Ramos (cell line): ENCODE measurements around the gene DYSF.

Source experiments
- in situ Hi-C: fragments of 300-500 bp; cut with MboI; formaldehyde crosslinking; loops from one replicate; pipeline ENCODE4 v1.14.3; 2022; ENCODE audit warnings: low sequenced_read_pairs; ENCODE audit not compliant: unreplicated experiment

Gene DYSF

DNA sequence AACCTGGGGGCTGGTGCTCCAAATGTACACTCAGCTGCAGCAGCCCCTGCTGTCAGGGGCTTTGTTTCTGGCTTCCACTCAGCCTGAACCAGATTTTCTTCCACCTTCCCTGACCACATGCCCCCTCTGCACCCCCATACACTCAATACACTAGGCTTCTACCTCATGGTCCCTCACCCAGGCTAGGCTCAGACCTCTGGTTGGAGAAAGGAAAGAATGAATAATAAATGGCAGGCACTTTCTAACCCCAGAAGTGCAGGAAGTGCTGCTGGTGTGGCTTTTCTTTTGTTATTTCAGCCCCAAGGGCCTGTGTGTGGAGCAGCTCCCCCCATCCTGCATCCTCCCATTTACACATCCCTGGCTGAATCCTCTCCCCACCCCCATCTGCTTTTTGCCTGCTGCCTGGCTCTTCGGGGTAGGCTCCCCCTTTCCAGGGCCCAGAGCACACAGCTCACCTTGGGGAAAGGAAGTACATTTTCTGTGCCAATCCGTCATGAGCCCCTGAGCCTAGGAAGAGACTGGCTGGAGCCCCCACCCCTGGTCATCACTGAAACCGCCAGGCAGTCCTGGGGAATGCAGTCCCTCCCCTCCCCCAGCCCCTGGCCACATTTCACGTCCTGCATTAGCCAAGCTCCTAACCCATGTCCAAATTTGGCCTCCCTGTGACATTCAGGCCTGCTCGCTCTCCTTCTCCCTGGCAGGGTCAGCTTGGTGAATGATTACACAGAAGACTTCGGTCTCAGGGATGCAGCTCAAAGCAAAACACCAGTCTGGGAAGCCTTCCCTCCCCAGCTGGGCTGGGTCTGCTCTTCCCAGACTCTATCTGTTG lies 2.6 kb downstream of the DYSF start:
- in situ Hi-C loops: no loop called here

- in situ Hi-C loops: no loop called here
Measured at GRCh38 chr2:71456617-71457016, 3.3 kb downstream of the DYSF start.

- in situ Hi-C loops: no loop called here
Measured at GRCh38 chr2:71457123-71457915, 4.0 kb downstream of the DYSF start.

DNA sequence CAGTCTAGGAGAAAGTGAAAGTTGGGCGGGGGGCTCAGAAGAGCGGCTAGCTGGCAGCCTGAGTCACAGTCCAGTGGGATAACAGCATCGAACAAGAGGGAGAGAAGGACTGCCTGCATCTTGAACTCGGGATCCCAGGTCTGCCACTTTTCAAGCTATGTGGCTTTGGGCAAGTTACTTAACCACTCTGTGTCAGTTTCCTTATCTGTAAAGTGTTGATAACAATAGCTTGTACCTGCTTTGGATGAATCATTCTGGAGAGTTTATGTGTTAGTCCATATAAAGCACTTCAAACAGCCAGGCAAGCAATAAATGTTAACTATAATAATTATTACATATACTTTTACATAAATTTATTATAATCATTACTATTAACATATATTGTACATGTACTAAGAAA lies 4.6 kb downstream of the DYSF start:
- in situ Hi-C loops: no loop called here

- in situ Hi-C loops: no loop called here
Measured at GRCh38 chr2:71458413-71459083, 5.2 kb downstream of the DYSF start.

DNA sequence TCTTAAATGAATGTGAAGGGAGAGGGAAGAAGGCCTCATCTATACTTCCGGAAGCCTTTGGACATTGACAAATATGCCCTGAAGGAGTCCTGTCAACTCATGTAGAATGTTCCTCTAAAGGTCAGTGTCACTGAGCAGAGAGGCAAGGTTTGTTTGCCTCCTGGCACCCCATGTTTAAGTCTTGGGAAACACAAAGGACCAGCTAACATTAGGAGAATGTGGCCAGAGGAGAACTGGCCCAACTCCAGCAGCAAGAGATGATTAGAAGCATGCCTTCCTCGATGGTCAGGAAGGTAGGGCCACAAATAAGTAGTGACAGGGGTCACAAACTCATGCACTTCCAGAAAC lies 5.7 kb downstream of the DYSF start:
- in situ Hi-C loops: no loop called here

DNA sequence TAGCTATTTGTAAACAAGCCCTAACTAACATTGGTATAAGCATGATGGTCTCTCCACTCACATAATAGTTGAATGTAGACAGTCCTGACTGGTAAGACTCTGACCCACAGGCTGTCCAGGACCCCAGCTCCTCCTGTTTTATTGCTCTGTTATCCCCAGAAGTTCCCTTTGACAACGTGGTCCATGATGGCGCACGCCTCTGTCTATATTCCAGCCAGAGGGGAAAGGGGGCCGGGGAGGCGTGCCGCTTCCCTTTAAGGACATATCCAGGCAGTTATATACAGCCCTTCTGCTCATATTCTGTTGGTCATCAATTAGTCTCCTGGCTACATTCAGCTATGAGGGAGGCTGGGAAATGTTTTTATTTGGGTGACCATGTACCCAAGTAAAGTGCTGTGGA lies 6.7 kb downstream of the DYSF start:
- in situ Hi-C loops: no loop called here

DNA sequence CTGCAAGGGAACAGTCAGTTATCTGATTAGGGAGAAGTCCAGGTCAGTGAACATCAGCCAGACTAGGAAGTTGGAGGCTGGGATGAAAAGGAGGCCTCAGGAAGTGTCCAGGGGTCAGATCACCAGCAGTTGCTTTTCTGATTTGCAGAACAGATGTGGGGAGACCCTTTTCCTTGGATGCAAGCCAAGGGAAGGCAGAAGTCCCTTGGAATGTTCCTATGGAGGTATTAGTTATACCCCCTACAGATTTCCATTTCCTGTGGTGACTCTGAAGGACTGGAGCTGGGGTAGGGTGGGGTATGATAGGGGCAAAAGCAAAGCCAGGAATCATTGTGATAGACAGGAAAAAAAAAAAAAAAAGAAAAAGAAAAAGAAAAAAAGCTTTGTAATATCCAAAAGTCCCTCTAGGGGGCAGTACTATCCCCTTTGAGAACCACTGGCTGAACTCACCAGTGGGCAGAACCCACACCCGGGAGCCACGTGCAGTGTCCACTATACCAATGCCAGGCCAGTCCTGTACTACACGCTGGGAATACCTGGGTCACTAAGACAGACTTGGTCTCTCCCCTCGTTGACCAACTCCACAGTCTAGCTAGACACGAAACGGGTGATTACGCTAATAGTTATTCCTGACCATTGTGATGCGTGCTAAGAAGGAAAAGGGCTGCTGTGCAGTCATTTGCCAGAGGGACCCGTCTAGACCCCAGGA lies 7.4 kb downstream of the DYSF start:
- in situ Hi-C loops: no loop called here

GRCh38 chr2:71461304-71461671 lies 7.9 kb downstream of the DYSF start:
- in situ Hi-C loops: no loop called here

- in situ Hi-C loops: no loop called here
Measured at GRCh38 chr2:71462056-71462605, 8.8 kb downstream of the DYSF start.

DNA sequence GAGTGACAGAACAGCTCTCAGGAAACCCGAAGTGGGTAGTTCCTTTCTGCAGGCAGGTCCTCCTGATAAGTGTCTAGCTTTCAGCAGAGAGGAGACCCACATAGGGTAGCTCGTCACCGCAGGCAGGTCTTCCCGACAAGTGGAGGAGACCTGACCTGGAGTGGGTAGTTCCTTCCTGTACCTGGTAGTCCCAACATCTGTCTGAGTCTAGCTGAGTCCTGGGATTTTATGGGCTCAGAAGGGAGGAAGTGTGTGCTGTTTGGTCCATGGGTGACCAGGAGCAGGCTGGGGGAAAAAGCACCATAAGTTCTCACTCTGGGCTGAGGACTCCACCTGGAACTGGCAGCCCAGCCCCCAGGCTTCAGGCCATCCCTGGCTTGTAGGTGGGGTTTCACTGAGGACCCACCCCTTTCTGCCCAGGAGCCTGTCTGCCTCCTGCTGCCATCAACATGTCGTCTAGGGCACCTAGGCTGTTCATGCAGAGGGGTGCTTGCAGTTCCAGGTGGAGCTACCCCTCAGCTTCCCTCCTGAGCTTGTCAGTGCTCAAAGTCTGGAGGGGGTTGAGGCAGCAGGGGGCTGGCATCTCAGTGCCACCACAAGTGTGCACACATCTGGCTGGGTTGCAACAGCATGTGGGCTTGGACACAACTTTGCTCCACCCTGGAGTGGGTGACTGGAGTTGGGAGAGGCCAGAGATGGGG lies 9.4 kb downstream of the DYSF start:
- in situ Hi-C loops: no loop called here

DNA sequence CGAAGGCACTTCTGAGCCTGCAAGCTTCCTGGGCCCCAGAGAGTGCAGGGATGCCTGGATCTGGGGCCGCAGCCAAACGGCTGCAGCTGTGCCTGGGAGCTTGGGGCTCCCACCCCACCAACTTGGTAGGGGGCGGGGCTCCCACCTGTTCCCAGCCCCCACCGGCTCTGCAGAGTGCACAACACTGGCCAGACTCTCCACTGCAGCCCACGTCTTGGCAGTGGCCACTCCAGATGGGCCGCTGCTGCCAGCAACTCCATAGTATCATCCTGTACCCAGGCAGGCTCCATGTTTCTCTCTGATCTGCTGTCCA lies 9.9 kb downstream of the DYSF start:
- in situ Hi-C loops: no loop called here

GRCh38 chr2:71464389-71464788 lies 11.0 kb downstream of the DYSF start:
- in situ Hi-C loops: no loop called here

DNA sequence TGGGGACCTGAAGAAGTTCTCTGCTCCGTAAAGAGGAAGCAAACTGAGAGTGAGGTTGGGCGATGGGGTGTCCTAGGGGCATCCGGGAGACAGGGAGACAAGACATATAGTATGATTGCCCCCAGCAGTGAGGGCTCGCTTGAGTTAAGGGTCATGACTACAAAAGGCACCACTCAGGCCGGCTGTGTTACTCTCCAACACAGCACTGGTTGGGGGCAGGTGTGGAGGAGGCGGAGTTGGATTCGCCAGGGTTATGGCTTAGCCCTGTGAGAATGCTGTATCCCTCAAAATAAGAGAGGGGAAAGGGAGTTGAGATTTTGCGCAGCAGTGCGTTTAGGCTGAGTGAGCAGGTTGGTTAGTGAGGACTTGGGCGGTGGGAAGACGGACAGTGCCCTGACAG lies 12.0 kb downstream of the DYSF start:
- in situ Hi-C loops: no loop called here

- in situ Hi-C loops: no loop called here
Measured at GRCh38 chr2:71465961-71466300, 12.6 kb downstream of the DYSF start.

DNA sequence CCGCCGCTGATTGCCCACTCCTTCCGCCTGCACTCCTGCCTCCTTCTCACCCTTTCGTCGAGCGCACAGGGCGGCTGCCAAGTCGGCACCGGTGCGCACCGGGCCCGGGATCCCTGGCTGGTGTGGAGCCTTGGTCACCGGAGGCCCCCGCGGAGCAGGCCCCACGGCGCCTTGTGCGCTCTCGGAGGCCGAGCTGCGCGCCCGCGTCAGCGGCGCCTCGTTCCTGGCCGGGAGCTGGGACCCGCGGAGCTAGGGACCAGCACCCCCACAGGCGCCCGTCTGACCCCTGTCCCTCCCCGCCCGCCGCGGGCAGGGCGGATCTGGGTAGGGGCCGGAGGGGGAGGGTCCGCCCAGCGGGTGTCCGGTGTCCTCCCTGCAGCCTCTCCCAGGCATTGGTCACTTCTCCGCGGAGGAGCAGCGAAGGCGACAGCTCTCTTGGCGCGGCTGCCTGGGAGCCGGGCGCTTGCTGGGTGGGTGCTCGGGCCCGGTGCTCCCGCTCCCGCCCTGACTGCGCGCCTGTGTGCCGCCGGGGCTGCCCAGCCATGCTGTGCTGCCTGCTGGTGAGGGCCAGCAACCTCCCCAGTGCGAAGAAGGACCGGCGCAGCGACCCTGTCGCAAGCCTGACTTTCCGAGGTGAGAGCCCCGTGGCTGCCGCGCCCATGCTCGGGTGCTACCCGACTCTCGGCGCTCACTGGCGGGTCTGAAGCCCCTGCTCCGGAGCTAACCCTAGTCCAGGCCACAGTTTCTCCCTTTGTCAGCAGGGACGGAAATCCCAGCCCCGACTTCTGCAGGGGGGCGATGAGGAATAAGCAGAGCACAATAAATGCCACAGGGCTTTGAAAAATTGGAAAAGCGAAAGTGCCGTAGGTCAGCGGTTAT lies 13.2 kb downstream of the DYSF start:
- in situ Hi-C loops: no loop called here

DNA sequence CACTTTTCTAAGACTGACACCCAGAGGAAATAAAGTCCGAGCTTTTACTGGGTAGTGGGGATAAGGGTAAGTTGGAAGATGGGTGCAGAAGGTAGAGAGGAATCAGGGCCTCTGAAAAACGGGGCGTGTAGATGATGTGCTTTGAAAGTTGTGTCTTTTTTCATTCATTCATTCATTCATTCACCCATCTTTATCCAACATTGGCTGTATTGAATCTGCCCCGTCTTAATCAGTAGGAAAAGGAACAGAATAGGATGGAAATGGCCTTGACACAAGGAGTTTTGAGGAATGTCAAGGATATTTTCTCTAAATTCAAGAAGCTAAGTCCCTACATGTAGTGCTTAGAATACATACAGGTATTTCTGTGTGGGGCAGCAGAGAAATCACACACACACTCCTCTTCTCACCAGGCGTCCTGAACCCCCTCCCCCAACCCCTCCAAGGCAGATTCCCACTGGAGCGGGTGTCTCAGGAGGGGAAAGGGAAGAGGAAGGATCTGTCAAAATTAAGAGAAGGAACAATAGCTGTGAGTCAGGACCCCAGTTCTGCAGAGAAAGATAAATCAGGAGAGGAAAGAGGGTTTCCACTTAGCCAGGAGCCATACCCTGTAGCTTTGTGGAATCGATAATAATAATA lies 13.9 kb downstream of the DYSF start:
- in situ Hi-C loops: no loop called here

DNA sequence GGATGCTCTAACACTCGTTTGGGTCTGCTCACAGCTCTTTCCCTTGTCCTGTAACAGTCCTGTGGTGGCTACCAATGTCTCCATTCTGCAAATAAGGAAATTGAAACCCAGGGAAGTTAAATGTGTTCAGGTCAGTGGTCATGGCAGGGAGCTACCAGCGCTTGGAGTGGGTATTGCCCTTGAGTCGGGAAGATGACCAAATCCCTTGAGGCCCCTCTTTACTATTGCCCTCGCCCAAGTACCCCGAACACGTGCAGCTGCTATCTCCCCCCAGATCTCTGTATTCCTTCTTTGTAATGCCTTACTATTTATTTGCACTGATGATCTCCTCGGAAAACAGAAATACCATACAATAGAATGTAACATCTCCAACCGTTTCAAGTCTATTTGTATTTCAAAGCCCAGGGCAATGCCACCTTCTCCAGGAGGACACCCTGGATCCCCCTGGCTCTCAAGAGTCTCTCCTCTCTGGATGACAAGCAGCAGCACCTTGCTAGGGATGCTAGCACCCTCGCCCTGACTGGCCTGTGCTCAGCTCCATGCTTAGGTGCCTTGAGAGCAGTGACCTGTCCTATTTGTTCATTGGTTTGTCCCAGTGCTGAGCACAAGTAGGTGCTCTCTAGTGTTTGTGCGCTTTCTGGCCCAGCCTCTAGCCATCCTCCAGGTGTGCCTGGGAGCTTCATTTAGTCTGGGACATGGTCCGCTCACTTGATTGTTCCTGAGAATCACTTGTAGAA lies 15.1 kb downstream of the DYSF start:
- in situ Hi-C loops: no loop called here
